Measurements from ENCODE around the gene MEAK7. TPM values are rescaled to one million over a fixed set of nuclear protein-coding genes. Genes with fewer than 3 reads are reported as not detected.

MEAK7 gene
- polyA plus RNA-seq (2012; ENCODE audit: insufficient read length, low read depth) = 10.5 TPM

GRCh38 chr16:84504420-84505248 lies at the start of gene MEAK7:
MEAK7 (minus strand) TSS chr16:84504659; CDS start chr16:84498086, 6,573 bp downstream.
- TF ChIP-seq FOXP2 (optimal IDR thresholded peaks at IDR 0.05; ENCODE audit: borderline replicate concordance, extremely low read depth, extremely low read length, insufficient read depth) = peak; percentile 31
- no peak for TF ChIP-seq SIN3A (IDR thresholded peaks at IDR 0.05; ENCODE audit: borderline replicate concordance, insufficient read depth, low read length)
- no peak for TF ChIP-seq TAF1 (IDR thresholded peaks at IDR 0.05; ENCODE audit: borderline replicate concordance, insufficient read depth, low read length)
- TF ChIP-seq POLR2AphosphoS5 (IDR thresholded peaks at IDR 0.05; ENCODE audit: low read depth, low read length) = peak; percentile 91
- TF ChIP-seq REST (IDR thresholded peaks at IDR 0.05; ENCODE audit: insufficient read depth in 1 of 2, low read depth in 2 of 2, low read length in 2 of 2) = no peak

GRCh38 chr16:84553873-84554399 lies 49.5 kb upstream of the MEAK7 start:
- no peak for TF ChIP-seq REST (IDR thresholded peaks at IDR 0.05; ENCODE audit: insufficient read depth in 1 of 2, low read depth in 2 of 2, low read length in 2 of 2)
- no peak for TF ChIP-seq TAF1 (IDR thresholded peaks at IDR 0.05; ENCODE audit: borderline replicate concordance, insufficient read depth, low read length)
- no peak for TF ChIP-seq SIN3A (IDR thresholded peaks at IDR 0.05; ENCODE audit: borderline replicate concordance, insufficient read depth, low read length)
- TF ChIP-seq POLR2AphosphoS5 (IDR thresholded peaks at IDR 0.05; ENCODE audit: low read depth, low read length) = no peak
- TF ChIP-seq FOXP2 (optimal IDR thresholded peaks at IDR 0.05; ENCODE audit: borderline replicate concordance, extremely low read depth, extremely low read length, insufficient read depth) = no peak

GRCh38 chr16:84552135-84552534 lies 47.7 kb upstream of the MEAK7 start:
- TF ChIP-seq TAF1 (IDR thresholded peaks at IDR 0.05; ENCODE audit: borderline replicate concordance, insufficient read depth, low read length) (no peak), SIN3A (IDR thresholded peaks at IDR 0.05; ENCODE audit: borderline replicate concordance, insufficient read depth, low read length) (no peak)

- TF ChIP-seq SIN3A (IDR thresholded peaks at IDR 0.05; ENCODE audit: borderline replicate concordance, insufficient read depth, low read length) (no peak), TAF1 (IDR thresholded peaks at IDR 0.05; ENCODE audit: borderline replicate concordance, insufficient read depth, low read length) (no peak), POLR2AphosphoS5 (IDR thresholded peaks at IDR 0.05; ENCODE audit: low read depth, low read length) (no peak), FOXP2 (optimal IDR thresholded peaks at IDR 0.05; ENCODE audit: borderline replicate concordance, extremely low read depth, extremely low read length, insufficient read depth) (no peak), REST (IDR thresholded peaks at IDR 0.05; ENCODE audit: insufficient read depth in 1 of 2, low read depth in 2 of 2, low read length in 2 of 2) (no peak)
Observed at GRCh38 chr16:84550096-84550495, 45.6 kb upstream of the MEAK7 start.

GRCh38 chr16:84548971-84549844 lies 44.7 kb upstream of the MEAK7 start:
- no peak for TF ChIP-seq FOXP2 (optimal IDR thresholded peaks at IDR 0.05; ENCODE audit: borderline replicate concordance, extremely low read depth, extremely low read length, insufficient read depth)
- TF ChIP-seq POLR2AphosphoS5 (IDR thresholded peaks at IDR 0.05; ENCODE audit: low read depth, low read length) = no peak
- TF ChIP-seq REST (IDR thresholded peaks at IDR 0.05; ENCODE audit: insufficient read depth in 1 of 2, low read depth in 2 of 2, low read length in 2 of 2) = no peak
- TF ChIP-seq TAF1 (IDR thresholded peaks at IDR 0.05; ENCODE audit: borderline replicate concordance, insufficient read depth, low read length) = no peak
- no peak for TF ChIP-seq SIN3A (IDR thresholded peaks at IDR 0.05; ENCODE audit: borderline replicate concordance, insufficient read depth, low read length)

All from PFSK-1 (cell line).